Ovary (tissue), 3 donors: Measurements from ENCODE around the gene INAVA.

Experiments used
- EP300 ChIP-seq: sonication (generic); formaldehyde crosslinking; IDR thresholded peaks from one replicate; pipeline ENCODE4 v1.6.1; 2017; ENCODE audit warnings: antibody characterized with exemption
- POLR2A ChIP-seq: fragments of 450-650 bp; IDR thresholded peaks from one replicate; pipeline ENCODE4 v1.6.1; 2017; ENCODE audit warnings: antibody characterized with exemption, mild to moderate bottlenecking, moderate library complexity
- TF ChIP-seq, protein P1 (sequence below), 3 donors: fragments of 450-650 bp in 2 of 3; fragments of 200-600 bp in 1 of 3; IDR thresholded peaks; one replicate each; pipeline versions ENCODE4 v1.5.1 to v1.8.0; 2016 to 2022; ENCODE audit warnings: antibody characterized with exemption in 3 of 3, mild to moderate bottlenecking in 1 of 3
- donor health status: DM: no; HTN: no; CAD: no.

DNA sequence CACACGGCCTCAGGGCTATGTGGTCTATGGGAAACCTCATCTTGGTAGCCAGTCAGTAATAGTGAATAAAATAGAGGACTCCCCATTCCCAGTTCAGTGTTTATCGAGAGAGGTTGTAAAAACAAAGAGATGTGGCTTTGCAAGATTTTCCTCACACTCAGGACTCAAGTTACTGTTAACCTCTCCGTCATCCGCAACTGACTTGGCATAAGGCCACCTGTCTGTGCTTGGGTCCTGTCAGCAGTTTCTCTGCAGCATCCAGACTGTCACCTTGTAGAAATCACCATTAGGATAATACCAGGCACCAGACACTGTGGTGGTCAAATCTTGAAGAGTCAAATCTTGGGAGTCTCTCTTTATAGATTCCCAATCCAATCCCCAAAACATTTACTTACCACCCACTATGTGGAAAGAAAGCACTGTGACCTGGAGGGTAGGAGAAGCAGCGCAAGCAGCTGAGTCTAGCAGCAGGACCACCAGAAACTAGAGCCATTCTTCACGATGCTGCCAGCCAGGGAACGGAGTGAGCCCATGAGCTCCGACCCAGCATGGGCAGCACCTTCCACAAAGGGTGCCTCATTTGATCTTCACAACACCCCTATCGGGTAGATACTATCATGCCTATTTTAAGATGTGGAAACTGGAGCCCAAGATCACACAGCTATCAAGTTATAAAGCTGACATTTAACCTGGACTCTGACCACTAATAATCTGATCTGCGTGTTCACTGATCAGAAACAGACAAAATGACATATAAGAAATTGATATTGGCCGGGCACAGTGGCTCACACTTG, 27.5 kb upstream of the INAVA start:
- TF ChIP-seq POLR2A (no peak), EP300 (no peak)
- TF ChIP-seq, protein P1, sequence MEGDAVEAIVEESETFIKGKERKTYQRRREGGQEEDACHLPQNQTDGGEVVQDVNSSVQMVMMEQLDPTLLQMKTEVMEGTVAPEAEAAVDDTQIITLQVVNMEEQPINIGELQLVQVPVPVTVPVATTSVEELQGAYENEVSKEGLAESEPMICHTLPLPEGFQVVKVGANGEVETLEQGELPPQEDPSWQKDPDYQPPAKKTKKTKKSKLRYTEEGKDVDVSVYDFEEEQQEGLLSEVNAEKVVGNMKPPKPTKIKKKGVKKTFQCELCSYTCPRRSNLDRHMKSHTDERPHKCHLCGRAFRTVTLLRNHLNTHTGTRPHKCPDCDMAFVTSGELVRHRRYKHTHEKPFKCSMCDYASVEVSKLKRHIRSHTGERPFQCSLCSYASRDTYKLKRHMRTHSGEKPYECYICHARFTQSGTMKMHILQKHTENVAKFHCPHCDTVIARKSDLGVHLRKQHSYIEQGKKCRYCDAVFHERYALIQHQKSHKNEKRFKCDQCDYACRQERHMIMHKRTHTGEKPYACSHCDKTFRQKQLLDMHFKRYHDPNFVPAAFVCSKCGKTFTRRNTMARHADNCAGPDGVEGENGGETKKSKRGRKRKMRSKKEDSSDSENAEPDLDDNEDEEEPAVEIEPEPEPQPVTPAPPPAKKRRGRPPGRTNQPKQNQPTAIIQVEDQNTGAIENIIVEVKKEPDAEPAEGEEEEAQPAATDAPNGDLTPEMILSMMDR (IDR thresholded peaks at IDR 0.05), result no peak
